Mammary epithelial cell (primary cell): ENCODE measurements around the gene RPTOR.

Source experiments
- CTCF ChIP-seq, 2 donors: IDR thresholded peaks in 1 of 2; conservative IDR thresholded peaks in 1 of 2; 2 replicates each; pipeline ENCODE4 v1.5.1; 2011 to 2012; ENCODE audit warnings: inconsistent platforms in 2 of 2, low read length in 2 of 2, mild to moderate bottlenecking in 2 of 2, control low read depth in 1 of 2, low read depth in 1 of 2; ENCODE audit not compliant: insufficient read depth in 1 of 2; ENCODE audit errors: extremely low read depth in 1 of 2
- EZH2 ChIP-seq: IDR thresholded peaks from 2 replicates; pipeline ENCODE4 v1.6.1; 2012; ENCODE audit warnings: low read length, inconsistent platforms, borderline replicate concordance

- TF ChIP-seq CTCF (conservative IDR thresholded peaks at IDR 0.05 in 1 of 2, IDR thresholded peaks at IDR 0.05 in 1 of 2; ENCODE audit: extremely low read depth in 1 of 2, insufficient read depth in 1 of 2, low read depth in 1 of 2, low read length in 2 of 2), result no peak
- TF ChIP-seq EZH2, result no peak
Measured at GRCh38 chr17:80608326-80608725, 63.7 kb downstream of the RPTOR start.
